ENCODE results near the gene ZNRF3. TPM values are rescaled to one million over a fixed set of nuclear protein-coding genes. Genes with fewer than 3 reads are reported as not detected.

Gene ZNRF3
- total RNA-seq, 1 donor from 2014 or later: 8.1 TPM

- DNase-seq: no peak
Observed at GRCh38 chr22:28953976-28954880, 70.9 kb downstream of the ZNRF3 start.

- DNase-seq: no peak
Observed at GRCh38 chr22:28955817-28956216, 72.4 kb downstream of the ZNRF3 start.

GRCh38 chr22:28956506-28956905, 73.1 kb downstream of the ZNRF3 start:
- no peak for DNase-seq

- DNase-seq: no peak
Observed at GRCh38 chr22:28958611-28959010, 75.2 kb downstream of the ZNRF3 start.

- DNase-seq: no peak
Observed at GRCh38 chr22:28962042-28962554, 78.7 kb downstream of the ZNRF3 start.

- no peak for DNase-seq
Observed at GRCh38 chr22:28963362-28963761, 80.0 kb downstream of the ZNRF3 start.

- no peak for DNase-seq
Observed at GRCh38 chr22:28967163-28967665, 83.8 kb downstream of the ZNRF3 start.

- DNase-seq: no peak
Observed at GRCh38 chr22:28967969-28968368, 84.6 kb downstream of the ZNRF3 start.

GRCh38 chr22:28969401-28970168, 86.2 kb downstream of the ZNRF3 start:
- no peak for DNase-seq

- no peak for DNase-seq
Observed at GRCh38 chr22:28973352-28973751, 90.0 kb downstream of the ZNRF3 start.

GRCh38 chr22:28977060-28977459, 93.7 kb downstream of the ZNRF3 start:
- DNase-seq: no peak

GRCh38 chr22:28977481-28977971, 94.2 kb downstream of the ZNRF3 start:
- DNase-seq: no peak

GRCh38 chr22:28978158-28978557, 94.8 kb downstream of the ZNRF3 start:
- DNase-seq: peak; percentile 27

GRCh38 chr22:28978863-28979796, 95.8 kb downstream of the ZNRF3 start:
- DNase-seq: no peak

GRCh38 chr22:28980326-28980725, 97.0 kb downstream of the ZNRF3 start:
- DNase-seq: no peak

- no peak for DNase-seq
Observed at GRCh38 chr22:28981818-28982499, 98.6 kb downstream of the ZNRF3 start.

- no peak for DNase-seq
Observed at GRCh38 chr22:28983190-28983589, 99.8 kb downstream of the ZNRF3 start.

GRCh38 chr22:28983788-28984441, 100.5 kb downstream of the ZNRF3 start:
- DNase-seq: no peak

GRCh38 chr22:28984482-28985158, 101.2 kb downstream of the ZNRF3 start:
- no peak for DNase-seq

All from occipital lobe (tissue), 2 donors.